Kidney epithelial cell (primary cell): Measurements from ENCODE around the gene ZMIZ1. TPM values are rescaled to one million over a fixed set of nuclear protein-coding genes. Genes with fewer than 3 reads are reported as not detected.

Experiments used
- DNase-seq: peaks from one replicate; pipeline ENCODE4 v3.0.0-alpha.2; 2010; ENCODE audit warnings: low read depth
- H3K27me3 ChIP-seq: 2 replicates; pipeline ENCODE4 v1.6.0; 2011; ENCODE audit warnings: low read length; ENCODE audit not compliant: control insufficient read depth, insufficient read depth
- H3K36me3 ChIP-seq: 2 replicates; pipeline ENCODE4 v1.5.1; 2011; ENCODE audit warnings: low read length; ENCODE audit not compliant: control insufficient read depth, insufficient read depth
- H3K4me3 ChIP-seq: 2 replicates; pipeline ENCODE4 v1.5.1; 2011; ENCODE audit warnings: low read depth, mild to moderate bottlenecking, control low read depth, low read length
- CTCF ChIP-seq: IDR thresholded peaks from 2 replicates; pipeline ENCODE4 v1.5.1; 2011; ENCODE audit warnings: mild to moderate bottlenecking, moderate library complexity, low read length, control low read depth, inconsistent platforms; ENCODE audit not compliant: insufficient read depth, poor library complexity, severe bottlenecking
- total RNA-seq: library from RNA; depleted of rRNA; stranded (reverse); fragments of >200 nt; gene quantifications from 2 replicates; pipeline ENCODE4 v1.2.3, GENCODE V29; 2015

ZMIZ1 gene
- total RNA-seq, 1 donor from 2014 or later, result 57.5 TPM

- no peaks in the 10 kb centered on the region for H3K36me3 ChIP-seq
- TF ChIP-seq CTCF, result no peak
- no peak overlapping the region for H3K4me3 ChIP-seq
- H3K27me3 ChIP-seq, result peaks cover 3% of the 10 kb centered on the region
- no peak for DNase-seq
Observed at GRCh38 chr10:79056736-79057391, 11.9 kb upstream of the ZMIZ1 start.

- H3K36me3 ChIP-seq, result no peaks in the 10 kb centered on the region
- H3K4me3 ChIP-seq, result no peak overlapping the region
- DNase-seq, result no peak
- H3K27me3 ChIP-seq, result peaks cover 2% of the 10 kb centered on the region
- TF ChIP-seq CTCF, result no peak
Observed at GRCh38 chr10:79057481-79058275, 11.1 kb upstream of the ZMIZ1 start.

GRCh38 chr10:79058899-79059841, 9.6 kb upstream of the ZMIZ1 start:
- no peak for DNase-seq
- Histone ChIP-seq H3K36me3 (no peaks in the 10 kb centered on the region), H3K27me3 (peaks cover 2% of the 10 kb centered on the region), H3K4me3 (no peak overlapping the region)
- TF ChIP-seq CTCF, result no peak

DNA sequence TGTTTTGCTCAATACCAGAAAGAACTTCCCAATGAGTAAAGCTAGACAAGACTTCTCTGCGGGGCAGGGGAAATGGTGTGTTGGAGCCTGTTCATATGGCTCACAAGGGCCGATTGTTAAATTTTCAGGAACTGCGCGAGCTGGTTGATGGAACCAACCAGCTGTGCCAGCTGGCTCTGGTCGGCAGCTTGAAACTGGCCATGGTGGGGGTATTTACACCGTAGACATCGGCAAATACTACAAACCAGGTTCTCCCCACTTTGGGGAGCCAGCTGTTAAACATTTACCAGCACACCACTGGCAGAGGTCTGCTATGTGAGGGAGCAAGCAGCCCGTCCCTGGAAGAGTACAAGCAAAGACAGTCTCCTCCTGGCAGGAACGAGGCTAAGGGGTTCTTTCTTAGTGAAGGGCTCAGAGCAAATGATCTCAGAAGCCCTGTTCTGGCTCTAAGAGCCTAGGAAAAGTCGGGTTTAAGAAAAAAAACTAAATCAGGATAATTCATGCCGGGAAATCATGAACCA, 8.8 kb upstream of the ZMIZ1 start:
- Histone ChIP-seq H3K4me3 (no peak overlapping the region), H3K27me3 (peaks cover 2% of the 10 kb centered on the region), H3K36me3 (no peaks in the 10 kb centered on the region)
- no peak for DNase-seq
- no peak for TF ChIP-seq CTCF

DNA sequence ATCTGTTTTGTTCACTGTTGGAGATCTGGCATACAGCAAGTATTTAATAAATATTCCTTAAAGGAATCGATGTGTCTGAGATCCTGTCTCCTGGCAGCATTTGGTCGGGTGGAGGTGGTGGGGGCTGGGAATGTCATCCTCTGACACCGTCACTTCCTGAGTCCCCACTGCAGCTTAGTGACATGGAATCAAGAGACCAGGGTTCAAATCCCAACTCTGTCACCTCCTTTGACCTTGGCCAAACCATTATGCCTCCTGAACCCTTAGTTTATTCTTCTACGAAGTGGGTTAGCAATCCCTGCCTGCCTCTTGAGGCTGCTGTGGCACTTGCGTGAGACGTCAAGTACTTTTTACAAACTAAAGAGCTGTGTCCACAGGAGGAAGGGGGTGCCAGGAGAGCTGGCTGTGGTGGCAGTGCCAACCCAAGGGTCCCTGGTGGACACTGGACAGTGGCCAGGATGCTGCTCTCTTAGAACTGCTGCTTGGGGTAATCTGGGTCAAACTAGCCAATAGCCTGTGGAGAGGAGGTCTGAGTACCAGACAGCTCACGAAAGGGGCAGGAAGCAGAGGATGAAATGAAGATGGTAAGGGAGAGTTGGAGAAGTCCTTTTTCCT, 8.0 kb upstream of the ZMIZ1 start:
- Histone ChIP-seq H3K27me3 (peaks cover 2% of the 10 kb centered on the region), H3K4me3 (no peak overlapping the region), H3K36me3 (no peaks in the 10 kb centered on the region)
- no peak for TF ChIP-seq CTCF
- no peak for DNase-seq
